HG03135 (cell line): ENCODE data around the gene SLC34A3.
"Not testable (repeated sequence)": the region's sequence is repeated elsewhere in the genome, so short reads cannot be mapped to it uniquely, and the experiment has no call there.

Experiments
- ATAC-seq: cut with Tn5 transposase; IDR thresholded peaks from one replicate; pipeline ENCODE4 v1.9.1; 2021; ENCODE audit warnings: mild to moderate bottlenecking, moderate library complexity; ENCODE audit not compliant: unreplicated experiment

Gene SLC34A3

DNA sequence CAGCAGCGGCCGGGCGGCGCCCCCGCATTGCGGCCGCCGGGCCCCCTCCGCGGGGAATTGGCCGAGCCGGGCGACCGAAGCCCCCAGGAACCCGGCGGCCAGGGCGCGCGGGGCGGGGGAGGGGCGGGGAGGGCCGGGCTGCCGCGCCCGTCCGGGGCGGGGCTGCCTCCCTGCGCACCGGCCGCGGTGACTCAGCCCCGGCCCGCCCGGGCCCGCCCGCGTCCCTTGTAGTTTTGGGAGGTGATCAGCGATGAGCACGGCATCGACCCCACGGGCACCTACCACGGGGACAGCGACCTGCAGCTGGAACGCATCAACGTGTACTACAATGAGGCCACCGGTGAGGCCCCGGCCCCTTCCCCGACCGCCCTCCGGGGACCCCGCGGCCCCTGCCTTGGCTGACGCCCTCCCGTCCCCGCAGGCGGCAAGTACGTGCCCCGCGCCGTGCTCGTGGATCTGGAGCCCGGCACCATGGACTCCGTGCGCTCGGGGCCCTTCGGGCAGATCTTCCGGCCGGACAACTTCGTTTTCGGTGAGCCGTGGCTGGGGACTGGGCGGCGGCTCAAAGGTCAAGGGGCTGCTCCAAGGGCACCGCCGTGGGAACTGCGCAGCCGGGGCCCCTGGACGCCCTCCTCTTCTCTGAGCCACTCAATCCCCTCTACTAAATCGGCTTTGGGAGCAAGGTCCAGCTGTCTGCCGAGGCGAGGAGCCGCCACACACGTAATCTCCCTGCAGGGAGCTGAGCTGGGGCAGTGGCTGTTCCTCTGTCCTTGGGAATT, 11.0 kb downstream of the SLC34A3 start:
- no peak for ATAC-seq

- no peak for ATAC-seq
Measured at GRCh38 chr9:137242269-137243203, 11.8 kb downstream of the SLC34A3 start.

- not testable (repeated sequence) for ATAC-seq
Measured at GRCh38 chr9:137243266-137243625, 12.5 kb downstream of the SLC34A3 start.

DNA sequence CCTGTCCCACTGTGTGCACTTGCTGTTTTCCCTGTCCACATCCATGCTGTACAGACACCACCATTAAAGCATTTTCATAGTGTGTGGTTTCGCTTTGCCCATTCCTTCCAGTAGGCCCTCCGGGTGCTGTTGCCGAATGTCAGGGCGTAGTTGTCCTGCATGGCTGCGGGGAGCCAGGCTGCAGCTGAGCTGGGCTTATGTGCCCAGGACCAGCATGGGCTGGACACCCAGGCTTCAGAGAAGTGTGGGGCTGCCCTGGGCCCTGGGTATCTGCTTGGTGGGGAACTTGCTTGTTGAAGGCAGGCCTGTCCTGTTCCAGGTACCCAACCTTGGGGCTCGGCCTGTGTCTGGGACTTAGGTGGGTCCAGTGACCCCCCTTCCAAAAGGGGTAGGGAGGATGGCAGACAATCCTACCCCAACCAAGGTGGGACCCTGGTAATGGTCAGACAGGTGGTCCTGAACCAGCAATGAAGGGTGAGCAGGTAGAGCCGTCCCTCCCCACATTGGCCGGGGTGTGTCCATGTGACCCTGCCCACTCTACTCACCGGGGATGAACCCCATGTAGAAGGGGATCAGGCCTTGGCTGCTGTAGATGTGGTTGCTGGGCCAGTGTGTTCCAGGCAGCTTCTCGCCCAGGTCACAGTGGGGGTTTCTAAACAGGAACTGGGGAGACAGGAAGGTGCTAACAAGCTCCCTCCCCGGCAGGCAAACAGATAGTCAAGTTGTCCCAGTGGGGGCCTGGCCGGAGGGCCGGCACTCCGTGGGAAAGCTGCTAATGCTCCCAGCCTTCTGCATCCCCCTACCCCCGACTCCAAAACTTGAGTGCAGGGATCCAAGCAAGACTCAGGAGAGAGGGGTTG, 13.2 kb downstream of the SLC34A3 start:
- ATAC-seq = no peak

- ATAC-seq = no peak
Measured at GRCh38 chr9:137244486-137245449, 14.1 kb downstream of the SLC34A3 start.

DNA sequence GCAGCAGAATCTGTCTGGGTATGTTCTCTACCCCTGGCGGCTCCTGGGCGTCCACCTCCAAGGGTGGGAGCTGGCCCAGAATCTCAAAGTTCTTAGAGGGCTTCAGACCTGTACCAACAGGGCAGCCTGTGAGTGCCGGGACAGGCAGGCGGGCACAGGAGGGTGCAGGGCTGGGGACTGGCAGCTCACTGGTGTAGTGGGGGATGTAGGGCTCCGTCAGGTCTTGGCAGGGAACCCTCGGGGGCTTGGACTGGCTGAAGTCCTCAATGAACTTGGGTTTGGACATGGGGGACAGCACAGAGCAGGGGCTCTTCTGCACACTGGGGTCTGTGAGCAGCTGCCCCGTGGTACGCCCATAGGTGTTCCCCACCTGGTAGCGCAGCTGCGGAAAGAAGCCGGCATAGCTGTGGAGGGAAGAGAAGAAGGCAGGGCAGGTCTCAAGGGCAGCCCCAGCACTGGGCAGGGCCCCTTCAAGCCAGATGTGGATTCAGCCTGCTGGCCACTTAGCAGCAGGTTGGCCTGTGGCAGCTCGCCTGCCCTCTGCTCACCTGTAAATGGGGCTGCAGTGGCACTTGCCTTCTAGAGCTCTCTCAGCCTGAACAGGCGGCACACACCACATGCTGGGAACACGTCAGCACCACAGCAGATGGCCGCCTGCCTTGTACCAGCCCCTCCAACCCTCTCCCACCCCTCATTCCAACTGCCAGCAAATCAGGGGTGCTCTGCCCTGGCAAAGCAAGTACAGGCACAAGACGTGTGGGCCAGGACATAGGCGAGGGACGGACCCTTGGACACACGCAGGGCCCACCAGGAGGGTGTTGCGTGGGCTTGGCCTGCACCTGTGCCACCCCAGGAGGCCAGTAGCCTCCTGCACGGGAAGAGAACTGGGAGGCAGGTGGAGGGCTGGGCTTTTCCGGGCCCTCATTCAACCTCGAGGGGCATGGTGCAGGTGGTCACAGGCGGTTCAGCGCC, 15.0 kb downstream of the SLC34A3 start:
- ATAC-seq = no peak

DNA sequence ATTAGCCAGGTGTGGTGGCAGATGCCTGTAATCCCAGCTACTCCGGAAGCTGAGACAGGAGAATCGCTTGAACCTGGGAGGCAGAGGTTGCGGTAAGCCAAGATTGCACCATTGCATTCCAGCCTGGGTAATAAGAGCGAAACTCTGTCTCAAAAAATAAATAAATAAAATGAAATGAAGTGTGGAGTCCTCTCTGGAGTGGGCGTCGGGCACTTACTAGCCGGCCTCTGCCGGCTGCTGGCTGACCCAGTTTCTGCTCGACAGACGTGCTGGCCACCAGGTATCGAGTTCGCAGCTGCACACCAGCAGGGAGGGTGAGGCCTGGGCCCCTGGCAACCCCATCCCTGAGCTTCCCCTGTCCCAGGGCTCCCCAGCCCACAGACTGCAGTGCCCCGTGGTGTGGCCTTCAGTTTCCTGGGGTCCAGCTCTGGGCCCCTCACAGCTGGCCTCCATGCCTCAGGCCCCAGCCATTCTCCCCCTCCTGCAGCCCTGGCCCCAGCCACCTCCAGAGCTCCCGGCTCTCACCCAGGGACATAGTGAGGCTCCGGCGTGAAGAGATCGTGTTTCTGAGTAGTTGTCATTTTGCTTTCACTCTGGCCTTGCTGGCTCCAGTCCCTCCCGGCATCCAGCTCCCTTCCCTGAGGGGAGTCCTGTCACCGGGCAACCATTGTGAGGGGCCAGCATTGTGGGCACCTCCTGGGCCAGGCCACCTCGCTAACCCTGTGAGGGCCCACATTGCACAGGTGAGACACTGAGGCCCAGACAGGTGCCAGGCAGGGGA, 16.6 kb downstream of the SLC34A3 start:
- no peak for ATAC-seq

DNA sequence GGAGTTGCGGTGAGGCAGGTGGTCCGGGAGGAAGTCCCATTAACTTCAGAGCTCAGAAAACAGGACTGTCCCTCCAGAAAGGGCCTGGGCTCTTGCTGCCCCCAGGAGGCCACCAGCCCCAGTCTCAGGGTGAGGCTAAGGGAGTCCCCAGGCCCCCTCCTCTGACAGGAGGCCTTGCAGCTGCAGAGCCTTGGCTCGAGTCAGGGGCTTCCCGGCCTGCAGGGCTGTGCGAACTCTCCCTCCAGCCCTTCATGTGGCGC, 17.1 kb downstream of the SLC34A3 start:
- no peak for ATAC-seq

DNA sequence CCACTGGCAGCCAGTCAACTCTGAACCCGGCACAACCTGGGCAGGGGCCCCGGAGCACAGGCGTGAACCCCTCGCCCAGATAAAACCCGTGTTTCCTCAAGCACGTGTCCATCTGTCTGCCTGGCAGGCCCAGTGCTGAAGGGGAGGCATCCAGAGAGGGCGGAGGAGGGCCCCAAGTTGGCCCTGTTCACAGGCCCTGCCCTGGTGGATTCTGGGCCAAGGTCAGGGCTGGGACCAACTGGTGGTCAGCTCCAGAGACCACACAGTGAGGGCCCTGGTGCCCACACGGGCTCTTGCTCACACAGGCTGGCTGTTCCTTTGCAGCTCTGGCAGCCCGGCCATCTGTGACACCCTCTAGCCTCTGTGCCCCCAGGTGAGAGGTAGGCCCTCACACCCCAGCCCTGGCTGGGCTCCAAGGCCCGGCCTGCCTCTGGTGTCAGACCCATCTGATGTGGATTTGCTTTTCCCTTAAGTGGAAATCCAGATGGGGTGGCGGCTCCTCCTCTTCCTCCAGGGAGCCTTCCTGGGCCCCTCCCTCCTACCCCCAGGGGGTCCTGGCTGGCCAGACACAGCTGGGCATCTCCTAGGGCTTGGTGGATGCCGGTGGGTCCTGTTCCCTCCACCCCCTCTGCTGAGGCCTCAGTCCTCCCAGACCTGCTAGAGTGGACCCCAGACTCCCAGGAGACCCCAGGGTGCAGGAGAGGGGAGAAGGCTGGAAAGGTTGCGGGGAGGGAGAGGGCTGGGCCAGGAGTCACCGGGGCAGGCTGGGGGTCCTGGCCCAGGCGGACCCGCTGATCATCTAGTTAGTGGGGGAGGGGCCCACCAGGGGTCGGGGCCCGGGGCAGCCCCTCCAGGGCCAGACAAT, 19.9 kb downstream of the SLC34A3 start:
- ATAC-seq = no peak

DNA sequence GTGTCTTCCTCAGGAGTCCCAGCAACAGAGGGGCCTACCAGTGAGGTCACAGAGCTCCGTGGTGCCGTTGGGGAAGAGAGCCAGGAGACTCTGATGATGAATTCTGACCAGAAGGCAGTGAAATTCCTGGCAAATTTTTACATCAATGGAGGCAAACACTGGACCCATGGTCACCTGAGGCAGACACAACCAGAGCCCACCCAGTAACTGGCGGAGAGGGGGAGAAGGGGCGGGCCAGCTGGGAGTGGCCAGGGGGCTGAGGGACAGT, 20.4 kb downstream of the SLC34A3 start, which contains the start of gene STPG3:
STPG3 (plus strand) TSS at position 93 of the 268 bp plus-strand sequence; CDS start at position 94, 1 bp downstream.
- ATAC-seq = no peak

DNA sequence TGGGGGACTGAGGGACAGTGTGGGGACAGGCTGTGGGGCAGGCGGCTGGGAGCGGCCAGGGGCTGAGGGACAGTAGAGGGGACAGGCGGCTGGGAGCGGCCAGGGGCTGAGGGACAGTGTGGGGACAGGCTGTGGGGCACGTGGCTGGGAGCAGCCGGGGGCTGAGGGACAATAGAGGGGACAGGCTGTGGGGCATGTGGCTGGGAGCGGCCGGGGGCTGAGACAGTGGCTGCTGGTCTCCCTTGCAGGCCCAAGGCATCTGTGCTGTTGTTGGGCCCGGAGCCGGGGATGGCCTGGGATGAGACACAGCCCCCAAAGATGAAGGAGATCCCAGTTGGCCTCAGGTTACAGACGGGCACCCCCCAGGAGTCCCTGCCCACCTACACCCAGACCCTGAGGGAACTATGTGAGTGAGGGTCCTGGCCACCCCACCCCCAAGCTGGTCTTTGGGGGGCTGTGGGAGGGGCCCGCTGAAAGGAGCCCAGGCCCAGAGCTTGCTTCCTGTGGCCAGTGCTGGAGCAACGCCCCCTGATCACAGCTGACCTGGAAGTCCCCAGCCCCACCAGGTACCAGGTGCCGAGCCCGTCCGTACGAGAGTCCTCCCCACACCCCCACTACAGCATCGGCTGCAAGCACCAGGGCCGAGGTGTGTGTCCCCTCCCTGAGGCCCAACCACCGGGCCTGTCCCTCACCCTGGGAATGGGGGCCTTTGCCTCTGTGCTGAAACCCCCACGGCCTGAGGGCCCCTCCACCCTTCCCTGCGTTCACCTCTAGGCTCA, 21.0 kb downstream of the SLC34A3 start:
- no peak for ATAC-seq

DNA sequence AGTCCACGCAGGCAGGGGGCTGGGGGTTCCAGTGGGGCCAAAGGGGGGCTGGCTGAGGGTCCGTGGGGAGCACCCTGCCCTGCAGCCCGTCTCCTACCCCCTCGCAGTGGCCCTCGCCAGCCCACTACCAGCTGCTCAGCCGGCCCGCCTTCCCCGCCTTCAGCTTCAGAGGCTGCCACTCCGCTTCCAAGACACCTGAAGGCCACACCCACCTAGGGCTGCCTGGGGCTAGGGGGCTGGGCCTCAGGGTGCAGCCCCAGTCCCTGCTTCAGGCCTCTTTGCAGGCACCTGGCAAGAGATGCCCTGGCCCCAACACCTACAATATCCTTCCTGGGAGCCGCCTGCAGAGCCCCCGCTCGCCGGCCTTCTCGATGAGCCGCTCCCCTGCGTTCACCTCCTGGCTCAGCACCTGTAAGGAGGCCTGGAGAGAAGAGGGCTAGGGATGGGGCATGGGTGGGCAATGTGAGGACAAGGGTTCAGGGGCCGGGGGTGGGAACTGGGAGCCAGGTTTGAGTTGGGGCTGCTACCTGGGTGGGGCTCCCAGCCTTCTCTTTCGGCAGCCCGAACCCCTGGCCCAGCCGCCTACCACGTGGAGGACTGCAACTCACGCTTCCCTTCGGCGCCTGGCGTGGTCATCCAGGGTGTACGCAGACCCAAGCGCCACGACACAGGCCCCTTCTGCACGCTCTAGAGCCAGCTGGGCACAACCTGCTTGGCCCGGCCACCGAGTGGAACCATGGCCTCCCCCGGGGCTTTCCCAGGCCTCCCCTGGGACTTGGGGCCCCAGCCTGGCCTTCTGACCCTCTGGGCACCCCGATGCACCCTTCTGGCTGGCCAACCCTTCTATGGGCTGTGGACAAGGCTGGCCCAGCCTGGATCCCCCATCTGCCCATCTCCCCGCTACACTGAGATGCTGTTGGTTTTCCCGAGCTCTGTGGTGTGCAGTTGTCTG, 22.1 kb downstream of the SLC34A3 start:
- ATAC-seq = no peak

DNA sequence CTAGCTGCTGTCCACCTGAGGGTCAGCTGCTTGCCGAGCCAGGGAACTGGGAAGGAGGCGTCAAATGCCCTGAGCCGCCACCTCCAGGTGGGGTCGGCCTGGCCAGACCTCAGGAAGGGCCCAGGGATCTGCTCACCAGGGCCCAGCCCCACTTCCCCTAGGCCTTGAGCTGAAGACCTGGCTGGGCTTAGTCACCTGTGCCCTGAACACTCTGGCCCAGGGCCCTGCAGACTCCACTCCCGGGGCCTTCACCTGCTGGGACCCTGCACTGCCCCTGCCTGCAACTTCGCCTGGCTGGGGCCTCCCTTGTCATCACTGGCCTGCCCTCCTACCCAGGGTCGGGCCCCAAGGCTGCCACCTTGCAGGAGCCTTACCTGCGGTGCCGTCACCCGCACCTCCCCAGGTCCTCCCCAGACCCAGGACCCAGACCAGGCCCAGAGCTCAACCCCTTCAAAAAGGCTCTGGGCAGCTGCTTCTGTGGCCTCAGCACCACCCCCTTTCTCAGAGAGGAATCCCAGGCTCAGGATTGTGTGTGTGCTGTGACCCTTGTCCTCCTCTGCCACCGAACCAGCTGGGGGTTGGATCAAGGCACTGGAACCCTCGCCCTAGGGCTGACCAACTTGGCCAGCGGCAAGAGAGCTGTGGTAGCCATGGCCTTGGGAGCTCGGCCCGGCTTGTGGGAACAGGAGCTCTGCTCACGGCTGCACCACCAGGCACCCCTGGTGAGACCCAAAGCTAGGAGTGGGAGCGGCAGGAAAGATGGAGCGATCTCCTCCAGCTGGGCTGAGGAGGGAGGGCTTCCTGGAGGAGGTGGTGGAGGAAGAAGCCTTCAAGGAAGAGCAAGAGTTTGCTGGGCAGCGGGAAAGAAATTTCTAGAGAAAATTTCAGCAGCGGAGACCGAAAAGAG, 23.3 kb downstream of the SLC34A3 start:
- no peak for ATAC-seq

GRCh38 chr9:137254624-137255447, 24.1 kb downstream of the SLC34A3 start, which contains the start of gene NELFB:
NELFB (plus strand) TSS chr9:137255327.
- ATAC-seq = peak; percentile 72
